Stimulated activated CD4-positive, alpha-beta T cell treated with anti-CD3 and anti-CD28 coated beads, Interleukin-1b, Interleukin-23, amount 100 ng/mL, for 4 hours (primary cell): Measurements from ENCODE around the gene TIMM22.

Experiments
- DNase-seq, 2 donors: peaks; one replicate each; pipeline ENCODE4 v3.0.0-alpha.2; 2020; ENCODE audit warnings: low read depth in 2 of 2

Gene TIMM22

GRCh38 chr17:1001640-1002411 lies 4.9 kb downstream of the TIMM22 start:
- DNase-seq, result no peak

GRCh38 chr17:1002412-1002753 lies 5.5 kb downstream of the TIMM22 start:
- no peak for DNase-seq

- no peak for DNase-seq
These were observed 6.0 kb downstream of the TIMM22 start for GRCh38 chr17:1002771-1003555.

GRCh38 chr17:1003633-1003971 lies 6.7 kb downstream of the TIMM22 start:
- no peak for DNase-seq

- DNase-seq, result no peak
These were observed 7.2 kb downstream of the TIMM22 start for GRCh38 chr17:1003972-1004768.

- DNase-seq, result no peak
These were observed 7.9 kb downstream of the TIMM22 start for GRCh38 chr17:1004769-1005295.

GRCh38 chr17:1005361-1005946 lies 8.5 kb downstream of the TIMM22 start:
- DNase-seq, result no peak

- no peak for DNase-seq
These were observed 9.1 kb downstream of the TIMM22 start for GRCh38 chr17:1006054-1006453.

- no peak for DNase-seq
These were observed 10.5 kb downstream of the TIMM22 start for GRCh38 chr17:1007310-1008007.

GRCh38 chr17:1008008-1008761 lies 11.3 kb downstream of the TIMM22 start:
- DNase-seq, result no peak

GRCh38 chr17:1009229-1010085 lies 12.5 kb downstream of the TIMM22 start:
- no peak for DNase-seq

- DNase-seq, result no peak
These were observed 13.1 kb downstream of the TIMM22 start for GRCh38 chr17:1010086-1010450.

- no peak for DNase-seq
These were observed 13.7 kb downstream of the TIMM22 start for GRCh38 chr17:1010586-1010985.

- no peak for DNase-seq
These were observed 14.2 kb downstream of the TIMM22 start for GRCh38 chr17:1011138-1011537.

- no peak for DNase-seq
These were observed 15.1 kb downstream of the TIMM22 start for GRCh38 chr17:1011760-1012735.

GRCh38 chr17:1012823-1013728 lies 16.1 kb downstream of the TIMM22 start:
- DNase-seq, result no peak

GRCh38 chr17:1013729-1014090 lies 16.8 kb downstream of the TIMM22 start:
- no peak for DNase-seq

GRCh38 chr17:1018547-1018946 lies 21.6 kb downstream of the TIMM22 start:
- DNase-seq, result no peak
